ENCODE data around the gene HHAT. TPM values are rescaled to one million over a fixed set of nuclear protein-coding genes. Genes with fewer than 3 reads are reported as not detected.

The HHAT gene
- polyA plus RNA-seq, 3 donors = 1.1 to 1.6 (median 1.5) TPM

DNA sequence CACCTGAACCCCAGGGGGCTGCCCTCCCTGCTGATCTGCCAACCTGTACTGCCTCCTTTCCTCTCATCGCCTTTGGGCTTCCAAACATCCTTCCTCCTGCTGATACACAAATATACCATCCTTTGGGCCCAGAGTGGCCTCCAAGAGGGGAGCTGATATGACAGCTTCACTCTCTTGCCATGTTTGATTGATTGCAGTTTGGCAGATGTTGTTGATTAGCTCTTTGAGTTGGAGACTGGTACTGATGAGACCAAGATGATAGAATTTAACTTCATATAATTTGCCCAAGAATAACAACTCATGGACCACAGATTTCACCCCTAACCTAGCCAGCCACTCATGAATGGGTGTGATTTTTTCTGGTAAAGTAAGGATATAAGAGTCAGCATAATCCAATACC, 227.8 kb downstream of the HHAT start:
- TF ChIP-seq, protein P1, sequence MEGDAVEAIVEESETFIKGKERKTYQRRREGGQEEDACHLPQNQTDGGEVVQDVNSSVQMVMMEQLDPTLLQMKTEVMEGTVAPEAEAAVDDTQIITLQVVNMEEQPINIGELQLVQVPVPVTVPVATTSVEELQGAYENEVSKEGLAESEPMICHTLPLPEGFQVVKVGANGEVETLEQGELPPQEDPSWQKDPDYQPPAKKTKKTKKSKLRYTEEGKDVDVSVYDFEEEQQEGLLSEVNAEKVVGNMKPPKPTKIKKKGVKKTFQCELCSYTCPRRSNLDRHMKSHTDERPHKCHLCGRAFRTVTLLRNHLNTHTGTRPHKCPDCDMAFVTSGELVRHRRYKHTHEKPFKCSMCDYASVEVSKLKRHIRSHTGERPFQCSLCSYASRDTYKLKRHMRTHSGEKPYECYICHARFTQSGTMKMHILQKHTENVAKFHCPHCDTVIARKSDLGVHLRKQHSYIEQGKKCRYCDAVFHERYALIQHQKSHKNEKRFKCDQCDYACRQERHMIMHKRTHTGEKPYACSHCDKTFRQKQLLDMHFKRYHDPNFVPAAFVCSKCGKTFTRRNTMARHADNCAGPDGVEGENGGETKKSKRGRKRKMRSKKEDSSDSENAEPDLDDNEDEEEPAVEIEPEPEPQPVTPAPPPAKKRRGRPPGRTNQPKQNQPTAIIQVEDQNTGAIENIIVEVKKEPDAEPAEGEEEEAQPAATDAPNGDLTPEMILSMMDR (IDR thresholded peaks at IDR 0.05) = no peak
- WGBS (ENCODE audit: insufficient coverage) = 100% methylated on average over 1 of the region's 1 CpG
- H2AFZ ChIP-seq (ENCODE audit: insufficient read depth, low read depth, low read length, poor library complexity, severe bottlenecking) = no peak overlapping the region
- H3K9me3 Mint-ChIP-seq = peaks cover 0 to 7% (median 4%) of the 10 kb centered on the region in 7 donors
- H4K20me1 ChIP-seq (ENCODE audit: insufficient read depth, low read length) = no peaks in the 10 kb centered on the region
- no peak overlapping the region for H3K27ac Mint-ChIP-seq
- intact Hi-C loops (cut with micrococcal nuclease) = no loop called here
- no peak overlapping the region for H3K4me3 Mint-ChIP-seq
- no peak overlapping the region for H3K4me3 ChIP-seq (replicated peaks in 1 of 3; ENCODE audit: low read depth in 2 of 3, low read length in 3 of 3)
- no peak for DNase-seq
- no peak overlapping the region for H3K27ac ChIP-seq (ENCODE audit: low read depth in 1 of 2, low read length in 2 of 2)
- H3K36me3 Mint-ChIP-seq = no peaks in the 10 kb centered on the region
- H3K27me3 ChIP-seq (ENCODE audit: control insufficient read depth in 2 of 2, insufficient read depth in 2 of 2, low read length in 2 of 2) = no peaks in the 10 kb centered on the region
- no peaks in the 10 kb centered on the region for H3K4me1 ChIP-seq (ENCODE audit: control insufficient read depth in 1 of 2, insufficient read depth in 2 of 2, low read length in 2 of 2)
- H3K27me3 Mint-ChIP-seq (ENCODE audit: low read depth in 3 of 3) = peaks cover 0 to 2% (median 2%) of the 10 kb centered on the region in 3 donors
- no peaks in the 10 kb centered on the region for H3K36me3 ChIP-seq (replicated peaks in 1 of 2; ENCODE audit: control insufficient read depth in 1 of 2, insufficient read depth in 2 of 2, low read length in 2 of 2)
- H3K4me2 ChIP-seq (replicated peaks; ENCODE audit: extremely low read depth, low read length, poor library complexity, severe bottlenecking) = no peak overlapping the region
- no peak overlapping the region for H3K9ac ChIP-seq (ENCODE audit: insufficient read depth, low read length, poor library complexity, severe bottlenecking)
- H3K79me2 ChIP-seq (ENCODE audit: insufficient read depth, low read length) = no peaks in the 10 kb centered on the region
- H3K4me1 Mint-ChIP-seq = no peaks in the 10 kb centered on the region
- H3K9me3 ChIP-seq (replicated peaks in 1 of 2; ENCODE audit: control insufficient read depth in 1 of 2, insufficient read depth in 1 of 2, low read length in 2 of 2) = no peaks in the 10 kb centered on the region

DNA sequence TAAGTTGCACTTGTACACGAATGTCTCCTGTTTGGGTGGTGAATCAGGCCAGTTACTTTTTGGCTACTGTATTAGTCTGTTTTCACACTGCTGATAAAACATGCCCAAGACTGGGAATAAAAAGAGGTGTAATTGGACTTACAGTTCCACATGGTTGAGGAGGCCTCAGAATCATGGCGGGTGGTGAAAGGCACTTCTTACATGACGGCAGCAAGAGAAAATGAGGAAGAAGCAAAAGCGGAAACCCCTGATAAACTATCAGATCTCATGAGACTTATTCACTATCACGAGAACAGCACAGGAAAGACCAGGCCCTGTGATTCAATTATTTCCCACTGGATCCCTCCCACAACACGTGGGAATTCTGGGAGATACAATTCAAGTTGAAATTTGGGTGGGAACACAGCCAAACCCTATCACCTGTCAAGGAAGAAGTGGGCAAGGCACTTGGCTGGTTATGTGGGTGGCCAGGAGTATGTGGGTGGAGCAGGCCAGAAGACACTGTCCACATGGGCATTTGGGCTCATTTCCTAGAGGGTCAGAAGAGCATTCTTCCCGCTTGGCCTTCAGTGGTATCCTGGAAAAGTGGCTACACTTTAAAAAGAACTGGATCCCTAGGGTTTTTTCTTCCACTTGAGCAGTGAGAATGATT, 228.8 kb downstream of the HHAT start:
- Mint-ChIP-seq H3K36me3 (no peaks in the 10 kb centered on the region), H3K4me3 (no peak overlapping the region), H3K27ac (peak overlapping the region in 1 of 7 donors; percentile 41), H3K27me3 (ENCODE audit: low read depth in 3 of 3) (peaks cover 0 to 3% (median 2%) of the 10 kb centered on the region in 3 donors), H3K4me1 (no peaks in the 10 kb centered on the region), H3K9me3 (peaks cover 1 to 7% (median 4%) of the 10 kb centered on the region in 7 donors)
- Histone ChIP-seq H3K9me3 (replicated peaks in 1 of 2; ENCODE audit: control insufficient read depth in 1 of 2, insufficient read depth in 1 of 2, low read length in 2 of 2) (no peaks in the 10 kb centered on the region), H3K4me1 (ENCODE audit: control insufficient read depth in 1 of 2, insufficient read depth in 2 of 2, low read length in 2 of 2) (no peaks in the 10 kb centered on the region), H3K36me3 (replicated peaks in 1 of 2; ENCODE audit: control insufficient read depth in 1 of 2, insufficient read depth in 2 of 2, low read length in 2 of 2) (no peaks in the 10 kb centered on the region), H2AFZ (ENCODE audit: insufficient read depth, low read depth, low read length, poor library complexity, severe bottlenecking) (no peak overlapping the region), H3K79me2 (ENCODE audit: insufficient read depth, low read length) (no peaks in the 10 kb centered on the region), H3K9ac (ENCODE audit: insufficient read depth, low read length, poor library complexity, severe bottlenecking) (no peak overlapping the region), H3K4me3 (replicated peaks in 1 of 3; ENCODE audit: low read depth in 2 of 3, low read length in 3 of 3) (no peak overlapping the region), H4K20me1 (ENCODE audit: insufficient read depth, low read length) (no peaks in the 10 kb centered on the region), H3K27me3 (ENCODE audit: control insufficient read depth in 2 of 2, insufficient read depth in 2 of 2, low read length in 2 of 2) (no peaks in the 10 kb centered on the region), H3K27ac (ENCODE audit: low read depth in 1 of 2, low read length in 2 of 2) (no peak overlapping the region), H3K4me2 (replicated peaks; ENCODE audit: extremely low read depth, low read length, poor library complexity, severe bottlenecking) (no peak overlapping the region)
- intact Hi-C loops (cut with micrococcal nuclease) = no loop called here
- 100% methylated on average over 2 of the region's 7 CpGs for WGBS (ENCODE audit: insufficient coverage)
- TF ChIP-seq, protein P1 (IDR thresholded peaks at IDR 0.05) = no peak
- no peak for DNase-seq
